ENCODE results near the gene TPCN1.

- TF ChIP-seq CTCF (IDR thresholded peaks at IDR 0.05; ENCODE audit: control extremely low read depth in 1 of 3, insufficient read depth in 1 of 3, low read depth in 1 of 3, low read length in 3 of 3) (no peak), HDAC6 (IDR thresholded peaks at IDR 0.05; ENCODE audit: low read depth, low read length) (no peak), RFX5 (IDR thresholded peaks at IDR 0.05; ENCODE audit: borderline replicate concordance, low read depth, low read length) (no peak), POLR2A (IDR thresholded peaks at IDR 0.05; ENCODE audit: control extremely low read depth in 1 of 2, low read depth in 2 of 2, low read length in 2 of 2) (no peak), SIN3A (conservative IDR thresholded peaks at IDR 0.05 in 1 of 2, IDR thresholded peaks at IDR 0.05 in 1 of 2; ENCODE audit: low read depth in 1 of 2, low read length in 2 of 2) (no peak), TAF1 (IDR thresholded peaks at IDR 0.05; ENCODE audit: low read depth, low read length) (no peak), ZNF274 (IDR thresholded peaks at IDR 0.05; ENCODE audit: borderline replicate concordance, extremely low read depth, low read length) (no peak)
Measured at GRCh38 chr12:113287146-113287898, 66.1 kb downstream of the TPCN1 start.

Data from H1 (cell line).